NCI-H446 (cell line): ENCODE results near the gene PRDM5.

Experiments
- DNase-seq, 2 experiments: peaks; one replicate each; lab custom pipeline; 2025; lab: John Stamatoyannopoulos, UW

The PRDM5 gene

GRCh38 chr4:120922381-120923206 is at the start of gene PRDM5:
PRDM5 (minus strand) TSS chr4:120922726; CDS start chr4:120922608, 118 bp downstream.
- DNase-seq = peak; percentile 36 to 44

- DNase-seq = no peak
Observed at GRCh38 chr4:120971884-120972283, 49.4 kb upstream of the PRDM5 start.

GRCh38 chr4:120965938-120966337 is 43.4 kb upstream of the PRDM5 start:
- DNase-seq = no peak

GRCh38 chr4:120964596-120964995 is 42.1 kb upstream of the PRDM5 start:
- DNase-seq = no peak

GRCh38 chr4:120963449-120963848 is 40.9 kb upstream of the PRDM5 start:
- DNase-seq = no peak

- DNase-seq = no peak
Observed at GRCh38 chr4:120960656-120961267, 38.2 kb upstream of the PRDM5 start.

- DNase-seq = no peak
Observed at GRCh38 chr4:120948382-120948781, 25.9 kb upstream of the PRDM5 start.

GRCh38 chr4:120942776-120943175 is 20.2 kb upstream of the PRDM5 start:
- no peak for DNase-seq

- DNase-seq = no peak
Observed at GRCh38 chr4:120940547-120940946, 18.0 kb upstream of the PRDM5 start.

GRCh38 chr4:120939693-120940092 is 17.2 kb upstream of the PRDM5 start:
- no peak for DNase-seq

- DNase-seq = no peak
Observed at GRCh38 chr4:120929847-120930246, 7.3 kb upstream of the PRDM5 start.

GRCh38 chr4:120927801-120928409 is 5.4 kb upstream of the PRDM5 start:
- DNase-seq = no peak

- DNase-seq = no peak
Observed at GRCh38 chr4:120926358-120927025, 4.0 kb upstream of the PRDM5 start.

- DNase-seq = no peak
Observed at GRCh38 chr4:120924931-120925330, 2.4 kb upstream of the PRDM5 start.

- DNase-seq = no peak
Observed at GRCh38 chr4:120923207-120923522, 639 bp upstream of the PRDM5 start.

GRCh38 chr4:120921456-120922380 is 808 bp downstream of the PRDM5 start:
- DNase-seq = peak in 1 of 2 experiments; percentile 65

GRCh38 chr4:120920666-120921065 is 1.9 kb downstream of the PRDM5 start:
- no peak for DNase-seq

GRCh38 chr4:120919358-120919757 is 3.2 kb downstream of the PRDM5 start:
- no peak for DNase-seq

GRCh38 chr4:120918788-120919187 is 3.7 kb downstream of the PRDM5 start:
- peak in 1 of 2 experiments; percentile 42 for DNase-seq

- DNase-seq = no peak
Observed at GRCh38 chr4:120918092-120918491, 4.4 kb downstream of the PRDM5 start.

- no peak for DNase-seq
Observed at GRCh38 chr4:120916937-120917336, 5.6 kb downstream of the PRDM5 start.

GRCh38 chr4:120915336-120915735 is 7.2 kb downstream of the PRDM5 start:
- peak in 1 of 2 experiments; percentile 49 for DNase-seq
